ENCODE measurements around the gene EXOC6B.

Gene EXOC6B

GRCh38 chr2:72483346-72483745 is 342.5 kb downstream of the EXOC6B start:
- Histone ChIP-seq H3K27me3 (ENCODE audit: insufficient read depth, low read length, poor library complexity) (no peaks in the 10 kb centered on the region), H2AFZ (ENCODE audit: low read depth, low read length) (no peak overlapping the region), H3K4me1 (ENCODE audit: insufficient read depth, low read length) (no peaks in the 10 kb centered on the region), H3K27ac (ENCODE audit: low read length) (no peak overlapping the region), H4K20me1 (ENCODE audit: insufficient read depth, low read length) (no peaks in the 10 kb centered on the region), H3K4me3 (ENCODE audit: low read depth in 1 of 2, low read length in 2 of 2) (no peak overlapping the region), H3K9ac (ENCODE audit: low read depth, low read length) (no peak overlapping the region), H3K36me3 (ENCODE audit: insufficient read depth, low read length) (no peaks in the 10 kb centered on the region), H3K79me2 (ENCODE audit: insufficient read depth, low read length) (no peaks in the 10 kb centered on the region), H3K9me3 (ENCODE audit: insufficient read depth, low read length, severe bottlenecking) (no peaks in the 10 kb centered on the region), H3K4me2 (ENCODE audit: insufficient read depth, low read length) (no peak overlapping the region)
- TF ChIP-seq CTCF (IDR thresholded peaks at IDR 0.05; ENCODE audit: borderline replicate concordance, extremely low read depth, low read length, poor library complexity, severe bottlenecking) (no peak), EZH2 (IDR thresholded peaks at IDR 0.05; ENCODE audit: borderline replicate concordance, low read depth, low read length, severe bottlenecking) (no peak)
- DNase-seq (no peak), ATAC-seq (ENCODE audit: insufficient read depth, low read depth) (no peak)

DNA sequence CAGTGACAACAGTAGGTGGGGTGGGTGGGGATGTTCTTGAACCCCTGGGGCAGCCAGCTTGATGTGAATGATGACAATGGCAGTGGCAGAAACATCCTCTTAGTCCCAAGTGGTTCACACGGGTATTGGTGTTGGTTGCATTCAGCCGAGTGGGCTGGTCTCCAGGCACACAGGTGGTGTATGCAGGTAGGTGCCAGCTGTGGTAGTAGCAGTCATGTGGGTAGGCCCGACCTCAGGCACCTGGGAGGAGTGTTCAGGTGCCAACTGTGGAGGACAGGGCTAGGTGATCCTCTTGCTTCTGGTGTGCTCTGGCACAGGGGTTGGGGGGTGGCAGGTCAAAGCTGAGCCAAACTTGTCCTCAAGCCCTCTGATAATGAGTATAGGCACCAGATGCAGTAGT is 350.6 kb downstream of the EXOC6B start:
- Histone ChIP-seq H3K4me1 (ENCODE audit: insufficient read depth, low read length) (no peaks in the 10 kb centered on the region), H3K9ac (ENCODE audit: low read depth, low read length) (no peak overlapping the region), H3K9me3 (ENCODE audit: insufficient read depth, low read length, severe bottlenecking) (peaks cover 13% of the 10 kb centered on the region), H3K4me3 (ENCODE audit: low read depth in 1 of 2, low read length in 2 of 2) (no peak overlapping the region), H4K20me1 (ENCODE audit: insufficient read depth, low read length) (no peaks in the 10 kb centered on the region), H3K36me3 (ENCODE audit: insufficient read depth, low read length) (no peaks in the 10 kb centered on the region), H2AFZ (ENCODE audit: low read depth, low read length) (no peak overlapping the region), H3K4me2 (ENCODE audit: insufficient read depth, low read length) (no peak overlapping the region), H3K27ac (ENCODE audit: low read length) (no peak overlapping the region), H3K27me3 (ENCODE audit: insufficient read depth, low read length, poor library complexity) (no peaks in the 10 kb centered on the region), H3K79me2 (ENCODE audit: insufficient read depth, low read length) (no peaks in the 10 kb centered on the region)
- TF ChIP-seq CTCF (IDR thresholded peaks at IDR 0.05; ENCODE audit: borderline replicate concordance, extremely low read depth, low read length, poor library complexity, severe bottlenecking) (no peak), EZH2 (IDR thresholded peaks at IDR 0.05; ENCODE audit: borderline replicate concordance, low read depth, low read length, severe bottlenecking) (no peak)
- ATAC-seq (ENCODE audit: insufficient read depth, low read depth) (no peak), DNase-seq (no peak)

- no peaks in the 10 kb centered on the region for H3K79me2 ChIP-seq (ENCODE audit: insufficient read depth, low read length)
- no peak overlapping the region for H2AFZ ChIP-seq (ENCODE audit: low read depth, low read length)
- no peaks in the 10 kb centered on the region for H3K4me1 ChIP-seq (ENCODE audit: insufficient read depth, low read length)
- H3K9me3 ChIP-seq (ENCODE audit: insufficient read depth, low read length, severe bottlenecking) = no peaks in the 10 kb centered on the region
- H3K9ac ChIP-seq (ENCODE audit: low read depth, low read length) = no peak overlapping the region
- H3K27me3 ChIP-seq (ENCODE audit: insufficient read depth, low read length, poor library complexity) = no peaks in the 10 kb centered on the region
- no peaks in the 10 kb centered on the region for H4K20me1 ChIP-seq (ENCODE audit: insufficient read depth, low read length)
- H3K36me3 ChIP-seq (ENCODE audit: insufficient read depth, low read length) = no peaks in the 10 kb centered on the region
- ATAC-seq (ENCODE audit: insufficient read depth, low read depth) = no peak
- no peak overlapping the region for H3K4me2 ChIP-seq (ENCODE audit: insufficient read depth, low read length)
- no peak overlapping the region for H3K4me3 ChIP-seq (ENCODE audit: low read depth in 1 of 2, low read length in 2 of 2)
- no peak for DNase-seq
- no peak overlapping the region for H3K27ac ChIP-seq (ENCODE audit: low read length)
- no peak for TF ChIP-seq EZH2 (IDR thresholded peaks at IDR 0.05; ENCODE audit: borderline replicate concordance, low read depth, low read length, severe bottlenecking)
- TF ChIP-seq CTCF (IDR thresholded peaks at IDR 0.05; ENCODE audit: borderline replicate concordance, extremely low read depth, low read length, poor library complexity, severe bottlenecking) = no peak
Measured at GRCh38 chr2:72457801-72458516, 367.9 kb downstream of the EXOC6B start.
